HFFc6 (cell line): ENCODE results near the gene ENSA. TPM values are rescaled to one million over a fixed set of nuclear protein-coding genes. Genes with fewer than 3 reads are reported as not detected.
"Not testable (repeated sequence)": the region's sequence is repeated elsewhere in the genome, so short reads cannot be mapped to it uniquely, and the experiment has no call there.

Experiments
- DNase-seq: peaks from one replicate; pipeline ENCODE4 v3.0.0-alpha.2; 2018
- H3K27ac Mint-ChIP-seq: 2 replicates; pipeline ENCODE4 v1.8.0; 2020; ENCODE audit warnings: mild to moderate bottlenecking, mixed read lengths
- H3K27me3 Mint-ChIP-seq: 2 replicates; pipeline ENCODE4 v1.8.0; 2021; ENCODE audit warnings: mild to moderate bottlenecking, moderate library complexity, mixed read lengths; ENCODE audit not compliant: insufficient read depth
- H3K36me3 Mint-ChIP-seq: 2 replicates; pipeline ENCODE4 v1.8.0; 2021; ENCODE audit warnings: low read depth, mixed read lengths
- H3K4me1 Mint-ChIP-seq: 2 replicates; pipeline ENCODE4 v1.8.0; 2020; ENCODE audit warnings: low read depth, mixed read lengths
- H3K4me3 Mint-ChIP-seq: 2 replicates; pipeline ENCODE4 v1.8.0; 2020; ENCODE audit warnings: mild to moderate bottlenecking, moderate library complexity, mixed read lengths
- H3K9me3 Mint-ChIP-seq: 2 replicates; pipeline ENCODE4 v1.8.0; 2020; ENCODE audit warnings: mild to moderate bottlenecking, mixed read lengths
- total RNA-seq, 6 experiments: library from RNA; stranded (reverse); fragmentation: NEBNext Ultra II Directional; extraction: Animal tissue kit (Norgen Biotek cat#: 25700); gene quantifications; 2 replicates in 1 of 6; 3 replicates in 5 of 6; pipeline ENCODE4 v1.2.3, GENCODE V29; 2021
- TF ChIP-seq, protein P1 (sequence below): fragments of 200-600 bp; sonication (generic); IDR thresholded peaks from 2 replicates; pipeline ENCODE4 v1.5.0; 2021; ENCODE audit warnings: antibody characterized with exemption, mild to moderate bottlenecking

The ENSA gene
- total RNA-seq, 6 experiments from 2014 or later, result 111 to 124 (median 119) TPM

DNA sequence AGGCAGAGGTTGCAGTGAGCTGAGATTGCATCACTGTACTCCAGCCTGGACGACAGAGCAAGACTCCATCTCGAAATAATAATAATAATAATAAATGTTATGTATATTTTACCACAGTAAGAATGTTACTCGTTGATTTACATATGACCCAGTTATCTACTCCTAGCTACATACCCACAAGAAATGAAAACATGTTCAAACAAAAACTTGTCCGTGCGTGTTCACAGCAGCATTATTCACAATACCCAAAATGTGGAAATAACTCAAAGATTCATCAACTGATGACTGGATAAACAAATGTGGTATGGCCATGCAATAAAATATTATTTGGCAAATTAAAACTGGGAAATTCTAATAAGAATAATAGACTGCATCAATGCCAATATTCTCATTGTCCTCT, 31.7 kb upstream of the ENSA start:
- Mint-ChIP-seq H3K4me1 (no peaks in the 10 kb centered on the region), H3K9me3 (no peaks in the 10 kb centered on the region), H3K4me3 (no peak overlapping the region), H3K36me3 (peaks cover 21% of the 10 kb centered on the region), H3K27me3 (peaks cover under 1% of the 10 kb centered on the region; the same call in 1 of the 2 replicates), H3K27ac (no peak overlapping the region)
- TF ChIP-seq, protein P1, sequence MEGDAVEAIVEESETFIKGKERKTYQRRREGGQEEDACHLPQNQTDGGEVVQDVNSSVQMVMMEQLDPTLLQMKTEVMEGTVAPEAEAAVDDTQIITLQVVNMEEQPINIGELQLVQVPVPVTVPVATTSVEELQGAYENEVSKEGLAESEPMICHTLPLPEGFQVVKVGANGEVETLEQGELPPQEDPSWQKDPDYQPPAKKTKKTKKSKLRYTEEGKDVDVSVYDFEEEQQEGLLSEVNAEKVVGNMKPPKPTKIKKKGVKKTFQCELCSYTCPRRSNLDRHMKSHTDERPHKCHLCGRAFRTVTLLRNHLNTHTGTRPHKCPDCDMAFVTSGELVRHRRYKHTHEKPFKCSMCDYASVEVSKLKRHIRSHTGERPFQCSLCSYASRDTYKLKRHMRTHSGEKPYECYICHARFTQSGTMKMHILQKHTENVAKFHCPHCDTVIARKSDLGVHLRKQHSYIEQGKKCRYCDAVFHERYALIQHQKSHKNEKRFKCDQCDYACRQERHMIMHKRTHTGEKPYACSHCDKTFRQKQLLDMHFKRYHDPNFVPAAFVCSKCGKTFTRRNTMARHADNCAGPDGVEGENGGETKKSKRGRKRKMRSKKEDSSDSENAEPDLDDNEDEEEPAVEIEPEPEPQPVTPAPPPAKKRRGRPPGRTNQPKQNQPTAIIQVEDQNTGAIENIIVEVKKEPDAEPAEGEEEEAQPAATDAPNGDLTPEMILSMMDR, result no peak
- DNase-seq, result no peak

DNA sequence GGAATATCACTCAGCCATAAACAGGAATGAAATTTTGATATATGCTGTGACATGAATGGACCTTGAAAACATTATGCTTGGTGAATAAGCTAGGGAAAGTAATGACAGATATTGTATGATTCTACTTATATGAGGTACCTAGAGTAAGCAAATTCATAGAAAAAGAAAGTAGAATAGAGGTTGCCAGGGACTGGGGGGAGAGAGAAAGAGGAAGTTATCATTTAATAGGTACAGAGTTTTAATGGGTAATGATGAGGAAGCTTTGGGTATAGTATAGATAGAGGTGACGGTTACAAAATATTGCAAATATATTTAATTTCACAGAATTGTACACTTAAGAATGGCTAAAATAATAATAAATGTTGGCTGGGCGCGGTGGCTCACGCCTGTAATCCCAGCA, 31.2 kb upstream of the ENSA start:
- H3K27me3 Mint-ChIP-seq, result no peaks in the 10 kb centered on the region
- no peaks in the 10 kb centered on the region for H3K9me3 Mint-ChIP-seq
- DNase-seq, result no peak
- TF ChIP-seq, protein P1, result no peak
- peaks cover 21% of the 10 kb centered on the region for H3K36me3 Mint-ChIP-seq
- no peak overlapping the region for H3K4me3 Mint-ChIP-seq
- no peak overlapping the region for H3K27ac Mint-ChIP-seq
- no peaks in the 10 kb centered on the region for H3K4me1 Mint-ChIP-seq

DNA sequence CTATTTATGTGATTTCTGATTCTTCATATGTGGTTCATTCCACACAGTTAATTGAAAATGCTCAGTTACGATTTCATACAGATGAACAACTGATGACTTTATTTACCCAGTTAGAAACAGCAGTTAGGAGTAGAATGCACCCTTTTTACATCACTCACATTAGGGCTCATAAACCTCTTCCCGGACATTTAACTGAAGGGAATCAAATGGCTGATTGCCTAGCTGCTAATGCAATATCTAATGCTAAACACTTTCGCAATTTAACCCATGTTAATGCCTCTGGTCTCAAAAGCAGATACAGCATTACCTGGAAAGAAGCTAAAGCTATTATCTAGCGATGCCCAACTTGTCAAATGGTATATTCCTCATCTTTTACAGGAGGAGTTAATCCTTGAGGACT, 27.7 kb upstream of the ENSA start:
- not testable (repeated sequence) for H3K9me3 Mint-ChIP-seq, H3K4me3 Mint-ChIP-seq, H3K27ac Mint-ChIP-seq, H3K27me3 Mint-ChIP-seq, H3K4me1 Mint-ChIP-seq, DNase-seq
- peaks cover 21% of the 10 kb centered on the region for H3K36me3 Mint-ChIP-seq

DNA sequence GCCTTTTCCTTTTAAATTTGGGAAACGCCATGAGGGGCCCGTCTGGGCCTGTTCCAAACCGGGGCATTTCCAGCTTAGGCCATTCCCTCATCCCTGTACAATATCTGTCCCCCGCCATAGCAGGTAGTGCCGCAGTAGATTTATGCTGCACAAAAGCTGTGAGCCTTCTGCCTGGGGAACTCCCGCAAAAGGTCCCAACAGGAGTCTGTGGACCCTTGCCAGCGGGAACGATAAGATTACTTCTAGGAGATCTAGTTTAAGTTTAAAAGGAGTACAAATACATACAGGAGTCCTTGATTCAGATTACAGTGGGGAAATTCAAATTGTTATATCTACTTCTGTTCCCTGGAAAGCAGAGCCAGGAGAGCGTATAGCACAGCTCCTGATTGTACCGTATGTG, 25.2 kb upstream of the ENSA start:
- not testable (repeated sequence) for H3K27me3 Mint-ChIP-seq, H3K4me1 Mint-ChIP-seq, H3K27ac Mint-ChIP-seq, DNase-seq, H3K9me3 Mint-ChIP-seq, H3K4me3 Mint-ChIP-seq
- H3K36me3 Mint-ChIP-seq, result peaks cover 14% of the 10 kb centered on the region

DNA sequence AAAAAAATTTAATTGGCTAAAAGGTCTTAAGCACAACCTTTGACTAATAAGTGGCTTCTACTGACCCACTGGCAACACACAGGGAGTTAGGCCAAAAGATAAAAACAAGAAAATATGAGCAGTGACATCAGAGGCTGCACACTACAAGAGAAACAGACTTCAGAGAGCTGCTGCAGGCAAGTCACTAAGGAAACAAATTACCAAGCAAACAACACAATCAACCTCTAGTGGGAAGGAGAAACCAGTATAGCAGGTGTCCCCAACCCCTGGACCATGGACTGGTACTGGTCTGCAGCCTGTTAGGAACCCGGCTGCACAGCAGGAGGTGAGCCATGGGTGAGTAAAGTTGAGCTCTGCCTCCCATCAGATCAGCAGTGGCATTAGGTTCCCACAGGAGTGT, 20.8 kb upstream of the ENSA start:
- Mint-ChIP-seq H3K4me1 (no peaks in the 10 kb centered on the region; the same call in 1 of the 2 replicates), H3K36me3 (peaks cover 14% of the 10 kb centered on the region), H3K27ac (no peak overlapping the region), H3K27me3 (no peaks in the 10 kb centered on the region), H3K9me3 (no peaks in the 10 kb centered on the region), H3K4me3 (no peak overlapping the region)
- no peak for DNase-seq
- TF ChIP-seq, protein P1, result no peak

DNA sequence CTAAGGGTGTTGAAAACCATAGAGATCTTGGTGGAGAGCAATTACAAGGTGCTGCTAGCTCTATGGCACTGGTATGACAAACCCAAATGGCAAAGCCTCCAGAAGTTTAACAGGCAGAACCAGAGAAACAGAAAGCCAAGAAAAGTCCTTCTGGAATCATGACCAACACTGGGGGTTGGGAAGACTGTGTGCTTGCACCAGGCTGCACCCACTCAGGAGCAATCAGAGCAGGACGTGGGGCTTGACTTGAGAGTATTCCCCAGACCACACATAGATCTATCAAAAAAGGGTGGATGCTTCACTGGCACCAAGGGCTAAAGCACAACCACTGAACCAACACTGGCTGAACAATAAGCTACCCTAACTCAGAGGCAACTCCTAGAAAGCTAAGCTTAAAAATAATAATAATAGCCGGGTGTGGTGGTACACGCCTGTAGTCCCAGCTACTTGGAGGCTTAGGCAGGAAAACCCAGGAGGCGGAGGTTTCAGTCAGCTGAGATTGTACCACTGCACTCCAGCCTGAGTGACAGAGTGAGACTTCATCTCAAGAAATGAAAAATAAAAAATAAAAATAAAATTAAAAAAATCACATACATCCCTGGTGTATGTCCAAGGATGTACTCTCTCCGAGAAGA, 20.1 kb upstream of the ENSA start:
- TF ChIP-seq, protein P1, result no peak
- H3K4me3 Mint-ChIP-seq, result no peak overlapping the region
- DNase-seq, result no peak
- peaks cover 14% of the 10 kb centered on the region for H3K36me3 Mint-ChIP-seq
- no peaks in the 10 kb centered on the region for H3K27me3 Mint-ChIP-seq
- H3K4me1 Mint-ChIP-seq, result no peaks in the 10 kb centered on the region; the same call in 1 of the 2 replicates
- no peaks in the 10 kb centered on the region for H3K9me3 Mint-ChIP-seq
- H3K27ac Mint-ChIP-seq, result no peak overlapping the region
